BJ (cell line): Measurements from ENCODE around the gene MAP2K7. TPM values are rescaled to one million over a fixed set of nuclear protein-coding genes. Genes with fewer than 3 reads are reported as not detected.
A peak's percentile ranks its signal among the peaks of the same experiment; 100 is the strongest.

Experiments used
- CTCF ChIA-PET: fragments of 350-600 bp; formaldehyde crosslinking; extraction: SDS; loops from one replicate; lab custom pipeline; 2021; ENCODE audit warnings: antibody characterized with exemption, inconsistent platforms; lab: Yijun Ruan, JAX
- POLR2A ChIA-PET: fragments of 300-600 bp; sonication (Branson Sonifier 250); formaldehyde crosslinking; extraction: SDS; loops from one replicate; lab custom pipeline; 2021; ENCODE audit warnings: antibody characterized with exemption; lab: Charles Lee
- DNase-seq: peaks from one replicate; pipeline ENCODE4 v3.0.0-alpha.2; 2011; ENCODE audit warnings: low read depth
- H3K27me3 ChIP-seq: 2 replicates; pipeline ENCODE4 v1.6.0; 2011; ENCODE audit warnings: low read length; ENCODE audit not compliant: control insufficient read depth, insufficient read depth
- H3K36me3 ChIP-seq: 2 replicates; pipeline ENCODE4 v1.5.1; 2011; ENCODE audit warnings: low read length; ENCODE audit not compliant: control insufficient read depth, insufficient read depth
- H3K4me3 ChIP-seq: 2 replicates; pipeline ENCODE4 v1.5.1; 2011; ENCODE audit warnings: low read depth, mild to moderate bottlenecking, control low read depth, low read length
- polyA plus RNA-seq: library from polyadenylated mRNA; depleted of rRNA; stranded (reverse); fragments of >200 nt; gene quantifications from 2 replicates; pipeline ENCODE4 v1.2.3, GENCODE V29; 2011
- TF ChIP-seq, protein P1 (sequence below): IDR thresholded peaks from 2 replicates; pipeline ENCODE4 v1.5.1; 2011; ENCODE audit warnings: low read depth, mild to moderate bottlenecking, control low read depth, inconsistent platforms, low read length, moderate library complexity; ENCODE audit not compliant: insufficient read depth

The MAP2K7 gene
- polyA plus RNA-seq, 1 experiment, result 8.0 TPM

DNA sequence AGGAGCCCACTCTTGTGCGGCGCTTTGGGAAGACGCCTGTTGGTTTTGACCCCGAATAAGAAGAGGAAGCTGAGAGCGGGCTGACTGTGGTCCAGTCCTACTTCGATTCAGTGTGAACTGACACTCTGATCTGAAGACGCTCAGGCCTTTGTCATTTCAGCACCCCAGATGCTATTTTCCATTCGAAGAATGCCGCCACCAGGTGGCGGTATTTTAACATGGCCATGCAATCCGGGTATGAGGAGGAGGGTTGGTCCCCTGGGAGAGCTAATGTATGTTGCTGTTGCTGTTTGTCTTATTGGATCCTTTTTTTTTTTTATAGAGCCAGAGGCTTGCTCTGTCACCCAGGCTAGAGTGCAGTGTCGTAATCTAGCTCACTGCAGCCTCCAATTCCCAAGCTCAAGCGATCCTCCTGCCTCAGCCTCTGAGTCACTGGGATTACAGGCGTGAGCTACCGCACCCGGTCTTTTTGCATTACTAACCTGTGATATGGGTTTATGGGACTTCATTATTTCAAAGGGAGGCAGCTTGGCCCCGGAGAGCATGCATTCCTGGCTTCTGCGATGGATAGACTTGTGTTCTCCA lies 40.6 kb downstream of the MAP2K7 start:
- ChIA-PET POLR2A (interaction anchor here (0.6 to 1.1 kb wide), 3 partner anchors 24 to 312 kb away, joined by 3 to 6 read pairs (median 3); partner anchors contain the start of gene SNAPC2), CTCF (interaction anchor here (0.7 to 3.6 kb wide), 34 partner anchors 8 to 325 kb away, joined by 3 to 57 read pairs (median 4); partner anchors contain the start of genes ELAVL1, MAP2K7 and SNAPC2)
- H3K27me3 ChIP-seq, result no peaks in the 10 kb centered on the region
- peak overlapping the region; percentile 43 for H3K4me3 ChIP-seq
- no peak for DNase-seq
- TF ChIP-seq, protein P1, sequence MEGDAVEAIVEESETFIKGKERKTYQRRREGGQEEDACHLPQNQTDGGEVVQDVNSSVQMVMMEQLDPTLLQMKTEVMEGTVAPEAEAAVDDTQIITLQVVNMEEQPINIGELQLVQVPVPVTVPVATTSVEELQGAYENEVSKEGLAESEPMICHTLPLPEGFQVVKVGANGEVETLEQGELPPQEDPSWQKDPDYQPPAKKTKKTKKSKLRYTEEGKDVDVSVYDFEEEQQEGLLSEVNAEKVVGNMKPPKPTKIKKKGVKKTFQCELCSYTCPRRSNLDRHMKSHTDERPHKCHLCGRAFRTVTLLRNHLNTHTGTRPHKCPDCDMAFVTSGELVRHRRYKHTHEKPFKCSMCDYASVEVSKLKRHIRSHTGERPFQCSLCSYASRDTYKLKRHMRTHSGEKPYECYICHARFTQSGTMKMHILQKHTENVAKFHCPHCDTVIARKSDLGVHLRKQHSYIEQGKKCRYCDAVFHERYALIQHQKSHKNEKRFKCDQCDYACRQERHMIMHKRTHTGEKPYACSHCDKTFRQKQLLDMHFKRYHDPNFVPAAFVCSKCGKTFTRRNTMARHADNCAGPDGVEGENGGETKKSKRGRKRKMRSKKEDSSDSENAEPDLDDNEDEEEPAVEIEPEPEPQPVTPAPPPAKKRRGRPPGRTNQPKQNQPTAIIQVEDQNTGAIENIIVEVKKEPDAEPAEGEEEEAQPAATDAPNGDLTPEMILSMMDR, result peak; percentile 83
- H3K36me3 ChIP-seq, result peaks cover 12% of the 10 kb centered on the region

DNA sequence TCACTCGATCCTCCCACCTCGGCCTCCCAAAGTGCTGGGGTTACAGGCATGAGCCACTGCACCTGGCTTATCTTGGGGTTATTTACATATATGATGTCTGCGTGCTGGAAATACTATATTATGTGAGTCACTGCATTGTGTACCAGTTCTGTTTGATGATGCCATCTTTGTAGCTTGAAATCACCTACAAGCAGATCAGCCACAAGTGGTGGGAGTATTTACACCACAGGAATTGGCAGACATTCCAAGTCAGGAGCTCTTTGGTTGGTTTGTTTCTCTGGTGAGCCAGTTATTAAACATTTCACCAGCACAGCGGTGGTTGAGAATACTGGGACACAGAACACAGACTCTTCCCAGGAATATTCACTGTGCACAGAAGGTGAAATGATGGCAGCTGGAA lies 44.3 kb downstream of the MAP2K7 start:
- no peak for DNase-seq
- POLR2A ChIA-PET, result no interaction called here

DNA sequence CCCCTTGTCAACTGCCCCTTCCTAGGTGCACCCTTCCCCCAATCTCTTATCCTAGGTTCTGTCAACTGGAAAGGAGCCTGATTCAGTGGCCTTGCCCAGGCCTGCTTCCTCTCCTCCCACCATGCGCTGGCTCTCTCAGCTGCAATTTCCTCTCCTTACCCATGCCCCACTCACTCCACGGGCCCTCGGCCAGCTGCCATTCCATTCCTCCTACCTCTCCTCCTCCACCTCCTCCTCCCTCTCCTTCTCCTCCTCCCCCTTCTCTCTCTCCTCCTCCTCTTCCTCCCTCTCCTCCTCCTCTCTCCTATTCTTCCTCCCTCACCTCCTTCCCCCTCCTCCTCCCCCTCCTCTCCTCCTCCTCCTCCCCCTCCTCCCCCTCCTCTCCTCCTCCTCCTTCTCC lies 49.4 kb downstream of the MAP2K7 start:
- no peak overlapping the region for H3K4me3 ChIP-seq
- H3K36me3 ChIP-seq, result no peaks in the 10 kb centered on the region
- TF ChIP-seq, protein P1, result no peak
- CTCF ChIA-PET, result interaction anchor here (0.9 to 2.2 kb wide), 4 partner anchors 9 to 49 kb away, joined by 3 to 11 read pairs (median 6); partner anchors contain the start of gene TIMM44
- no peak for DNase-seq
- POLR2A ChIA-PET, result no interaction called here
- H3K27me3 ChIP-seq, result no peaks in the 10 kb centered on the region

More for the DNA sequence above, 44.3 kb downstream of the MAP2K7 start:
- Histone ChIP-seq H3K36me3 (no peaks in the 10 kb centered on the region), H3K4me3 (no peak overlapping the region), H3K27me3 (no peaks in the 10 kb centered on the region)
- CTCF ChIA-PET, result no interaction called here
- TF ChIP-seq, protein P1, result no peak

DNA sequence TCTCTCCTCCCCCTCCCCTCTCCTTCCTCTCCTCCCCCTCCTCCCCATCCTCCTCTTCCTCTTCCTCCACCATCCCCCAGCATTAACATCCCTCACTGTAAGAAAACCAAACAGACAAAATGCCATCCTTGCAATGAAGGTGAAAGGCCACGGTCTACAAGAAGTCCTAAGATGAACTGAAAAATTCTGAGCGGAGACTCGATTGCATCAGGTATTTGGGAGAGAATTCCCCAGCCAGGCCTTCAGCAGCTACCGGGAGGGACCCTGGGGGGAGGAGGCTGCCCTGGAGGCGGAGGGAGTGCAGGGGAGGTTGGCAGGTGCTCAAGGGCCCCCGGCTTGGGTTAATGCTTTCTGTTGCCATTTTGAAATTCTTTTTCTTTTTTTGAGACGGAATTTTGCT lies 49.9 kb downstream of the MAP2K7 start:
- TF ChIP-seq, protein P1, result no peak
- DNase-seq, result no peak
- CTCF ChIA-PET, result interaction anchor here (1.5 to 2.2 kb wide), 3 partner anchors 9 to 36 kb away, joined by 3 to 11 read pairs (median 8); partner anchors contain the start of gene TIMM44
- POLR2A ChIA-PET, result no interaction called here
- Histone ChIP-seq H3K4me3 (no peak overlapping the region), H3K27me3 (no peaks in the 10 kb centered on the region), H3K36me3 (0 out of 2 replicates have a peak, but pooled peaks cover 2% of the 10 kb centered on the region)

DNA sequence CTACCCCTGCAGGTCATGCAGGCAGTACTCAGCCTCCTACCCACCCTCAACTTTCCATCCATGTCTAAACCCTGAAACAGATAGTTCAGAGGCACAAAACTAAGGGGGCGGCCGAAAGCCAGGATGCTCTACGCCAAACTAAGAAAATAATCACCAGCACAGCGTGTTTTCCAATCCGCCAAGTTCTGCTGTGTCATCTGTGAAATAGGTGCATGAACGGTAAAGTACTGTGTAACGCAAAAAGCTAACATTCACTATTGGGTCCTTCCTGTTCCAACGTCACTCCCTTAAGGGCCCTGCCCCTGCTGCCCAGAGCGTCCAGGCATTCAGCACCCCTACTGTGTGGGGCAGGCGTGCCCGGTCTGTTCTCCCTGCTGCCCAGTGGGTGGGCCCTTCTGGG lies 52.0 kb downstream of the MAP2K7 start:
- DNase-seq, result no peak
- H3K4me3 ChIP-seq, result no peak overlapping the region
- POLR2A ChIA-PET, result no interaction called here
- TF ChIP-seq, protein P1, result no peak
- H3K36me3 ChIP-seq, result peaks cover 3% of the 10 kb centered on the region
- H3K27me3 ChIP-seq, result no peaks in the 10 kb centered on the region
- CTCF ChIA-PET, result interaction anchor here (0.6 kb wide), 1 partner anchor 304 kb away, joined by 3 read pairs; no protein-coding TSS in a partner anchor
